Urinary bladder (tissue), 4 donors: Measurements from ENCODE around the gene TRIOBP. TPM values are rescaled to one million over a fixed set of nuclear protein-coding genes. Genes with fewer than 3 reads are reported as not detected.
A peak's percentile ranks its signal among the peaks of the same experiment; 100 is the strongest.

Experiments
- DNase-seq: peaks from one replicate; pipeline ENCODE4 v3.0.0-alpha.2; 2015; ENCODE audit errors: extremely low spot score
- H3K27ac ChIP-seq: one replicate; pipeline ENCODE4 v1.5.1; 2013; ENCODE audit warnings: low read depth, mild to moderate bottlenecking, moderate library complexity
- H3K36me3 ChIP-seq: one replicate; pipeline ENCODE4 v1.6.1; 2013; ENCODE audit warnings: mild to moderate bottlenecking, moderate library complexity; ENCODE audit not compliant: insufficient read depth
- H3K4me1 ChIP-seq: one replicate; pipeline ENCODE4 v1.6.1; 2013; ENCODE audit warnings: mild to moderate bottlenecking, moderate library complexity; ENCODE audit not compliant: insufficient read depth
- H3K4me3 ChIP-seq: one replicate; pipeline ENCODE4 v1.5.1; 2013; ENCODE audit warnings: low read depth, low read length
- WGBS: extraction: QIAGEN DNeasy Blood & Tissue Kit; methylation state at CpG from one replicate; pipeline ENCODE4 v1.1.7; 2013; 5-methylcytosine and 5-hydroxymethylcytosine counted together
- polyA plus RNA-seq: library from polyadenylated mRNA; stranded (reverse); fragments of 200-250 nt; gene quantifications from one replicate; pipeline ENCODE4 v1.2.3, GENCODE V29; 2013
- total RNA-seq: library from RNA; depleted of rRNA; stranded (reverse); fragments of >200 nt; gene quantifications from one replicate; pipeline ENCODE4 v1.2.3, GENCODE V29; 2014
- donor health status: healthy with polysubstance abuse.
- donor health status: healthy.

TRIOBP gene
- total and polyA plus RNA-seq, 2 donors: 64.2 to 140 TPM

DNA sequence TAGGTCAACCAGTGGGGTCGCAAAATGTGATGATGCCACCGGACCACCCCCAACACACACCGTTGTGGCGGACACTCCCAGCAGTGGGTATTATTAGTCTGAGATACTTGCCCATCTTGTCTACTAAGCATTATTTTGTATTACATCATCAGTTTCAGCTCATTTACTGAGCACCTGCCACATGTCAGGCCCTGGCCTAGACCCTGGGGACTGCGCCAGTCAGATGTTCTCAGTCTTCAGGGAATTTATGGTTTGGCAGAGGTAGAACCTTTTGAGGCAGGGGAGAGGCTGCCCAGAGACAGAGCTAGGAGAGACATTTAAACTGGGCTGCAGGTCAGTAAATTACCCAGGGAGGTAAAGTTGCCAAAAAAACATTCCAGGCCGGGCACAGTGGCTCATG, 67.8 kb downstream of the TRIOBP start:
- H3K36me3 ChIP-seq: no peaks in the 10 kb centered on the region
- WGBS: 69% methylated on average over 6 of the region's 6 CpGs
- H3K4me3 ChIP-seq: no peak overlapping the region
- DNase-seq: no peak
- H3K27ac ChIP-seq: no peak overlapping the region
- no peaks in the 10 kb centered on the region for H3K4me1 ChIP-seq

- WGBS: 87% methylated on average over 13 of the region's 13 CpGs
- no peaks in the 10 kb centered on the region for H3K36me3 ChIP-seq
- DNase-seq: no peak
- no peak overlapping the region for H3K4me3 ChIP-seq
- H3K27ac ChIP-seq: no peak overlapping the region
- H3K4me1 ChIP-seq: no peaks in the 10 kb centered on the region
These were observed 68.7 kb downstream of the TRIOBP start for GRCh38 chr22:37765498-37765897.

GRCh38 chr22:37765953-37766576, 69.2 kb downstream of the TRIOBP start:
- Histone ChIP-seq H3K4me1 (no peaks in the 10 kb centered on the region), H3K27ac (no peak overlapping the region), H3K36me3 (no peaks in the 10 kb centered on the region), H3K4me3 (no peak overlapping the region)
- no peak for DNase-seq
- 90% methylated on average over 8 of the region's 8 CpGs for WGBS

- H3K27ac ChIP-seq: no peak overlapping the region
- no peaks in the 10 kb centered on the region for H3K4me1 ChIP-seq
- WGBS: 92% methylated on average over 3 of the region's 3 CpGs
- no peaks in the 10 kb centered on the region for H3K36me3 ChIP-seq
- no peak for DNase-seq
- H3K4me3 ChIP-seq: no peak overlapping the region
These were observed 71.4 kb downstream of the TRIOBP start for GRCh38 chr22:37768273-37768672.

- H3K4me3 ChIP-seq: no peak overlapping the region
- H3K4me1 ChIP-seq: no peaks in the 10 kb centered on the region
- H3K36me3 ChIP-seq: no peaks in the 10 kb centered on the region
- no peak for DNase-seq
- 94% methylated on average over 24 of the region's 24 CpGs for WGBS
- no peak overlapping the region for H3K27ac ChIP-seq
These were observed 72.2 kb downstream of the TRIOBP start for GRCh38 chr22:37769056-37769455.

DNA sequence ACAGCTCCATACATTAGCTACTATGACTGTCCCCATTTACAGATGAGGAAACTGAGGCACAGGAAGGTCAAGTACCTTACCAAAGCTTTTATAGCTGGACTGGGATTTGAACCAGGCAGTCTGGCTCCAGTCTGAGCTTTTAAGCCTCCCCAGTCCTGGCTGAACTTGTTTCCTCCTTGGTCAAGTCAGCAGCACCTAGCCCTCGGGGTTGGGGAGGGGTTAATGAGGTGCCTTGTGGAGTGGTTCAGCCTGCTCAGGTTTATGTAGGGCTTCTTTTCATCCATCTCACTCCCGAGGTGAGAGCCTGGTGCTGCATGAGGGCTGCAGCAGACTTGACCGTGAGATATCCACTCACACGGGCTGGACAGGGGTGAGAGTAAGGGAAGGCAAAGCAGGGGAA, 74.2 kb downstream of the TRIOBP start:
- DNase-seq: no peak
- H3K36me3 ChIP-seq: no peaks in the 10 kb centered on the region
- 53% methylated on average over 4 of the region's 4 CpGs for WGBS
- no peaks in the 10 kb centered on the region for H3K4me1 ChIP-seq
- no peak overlapping the region for H3K27ac ChIP-seq
- no peak overlapping the region for H3K4me3 ChIP-seq

DNA sequence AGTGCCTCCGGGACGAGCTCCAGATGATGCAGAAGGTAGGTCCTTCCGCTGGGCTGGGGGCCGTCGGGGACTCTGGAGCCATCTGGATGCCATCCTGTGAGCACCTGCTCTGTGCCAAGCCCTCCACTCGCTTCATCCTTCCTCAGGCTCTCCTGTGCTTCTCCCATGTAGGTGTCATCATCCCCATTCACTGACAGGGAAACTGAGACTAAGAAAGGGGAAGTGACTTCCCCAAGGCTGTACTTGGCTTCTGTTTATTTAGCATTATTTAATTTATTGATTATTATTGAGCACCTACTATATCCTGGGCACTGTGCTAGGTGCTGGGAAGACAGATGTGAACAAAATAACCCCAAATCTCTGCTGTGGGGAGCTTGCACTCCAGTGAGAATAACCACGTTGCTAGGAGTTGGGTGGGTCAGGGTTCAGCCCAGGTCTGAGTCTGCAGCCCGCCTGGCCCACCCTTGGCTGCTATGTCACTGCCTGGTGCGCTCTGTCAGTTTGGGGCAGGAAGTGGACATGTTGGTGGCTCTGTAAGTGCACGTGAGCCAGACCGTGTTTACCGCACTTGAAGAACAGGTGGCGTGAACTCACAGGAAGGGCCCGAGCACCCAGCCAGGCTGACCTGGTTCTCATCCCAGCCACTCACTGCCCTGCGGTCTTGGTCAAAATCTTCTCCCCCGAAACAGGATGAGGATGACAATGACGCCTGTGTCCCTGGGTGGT, 75.0 kb downstream of the TRIOBP start:
- WGBS: 89% methylated on average over 17 of the region's 17 CpGs
- H3K27ac ChIP-seq: no peak overlapping the region
- DNase-seq: no peak
- no peaks in the 10 kb centered on the region for H3K36me3 ChIP-seq
- H3K4me1 ChIP-seq: no peaks in the 10 kb centered on the region
- H3K4me3 ChIP-seq: no peak overlapping the region

DNA sequence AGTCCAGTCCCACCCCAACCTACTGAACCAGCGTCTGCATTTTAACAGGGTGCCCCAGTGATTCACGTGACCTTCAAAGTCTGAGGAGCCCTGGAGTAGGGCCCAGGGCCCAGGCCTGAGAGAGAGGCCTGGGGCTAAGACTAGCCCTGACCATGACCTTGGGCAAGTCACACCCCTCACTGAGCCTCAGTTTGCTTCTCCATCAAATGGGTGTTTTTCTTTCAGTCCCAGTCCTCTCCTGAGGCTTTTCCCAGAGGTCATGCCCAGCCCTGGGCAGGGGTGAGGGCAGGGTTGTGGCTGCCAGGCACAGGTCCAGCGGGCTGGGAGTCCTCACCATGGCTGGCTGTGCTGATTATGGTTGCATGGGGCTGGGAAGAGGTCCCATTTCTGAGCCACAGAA, 77.9 kb downstream of the TRIOBP start:
- Histone ChIP-seq H3K27ac (no peak overlapping the region), H3K36me3 (no peaks in the 10 kb centered on the region)
- no peak for DNase-seq

DNA sequence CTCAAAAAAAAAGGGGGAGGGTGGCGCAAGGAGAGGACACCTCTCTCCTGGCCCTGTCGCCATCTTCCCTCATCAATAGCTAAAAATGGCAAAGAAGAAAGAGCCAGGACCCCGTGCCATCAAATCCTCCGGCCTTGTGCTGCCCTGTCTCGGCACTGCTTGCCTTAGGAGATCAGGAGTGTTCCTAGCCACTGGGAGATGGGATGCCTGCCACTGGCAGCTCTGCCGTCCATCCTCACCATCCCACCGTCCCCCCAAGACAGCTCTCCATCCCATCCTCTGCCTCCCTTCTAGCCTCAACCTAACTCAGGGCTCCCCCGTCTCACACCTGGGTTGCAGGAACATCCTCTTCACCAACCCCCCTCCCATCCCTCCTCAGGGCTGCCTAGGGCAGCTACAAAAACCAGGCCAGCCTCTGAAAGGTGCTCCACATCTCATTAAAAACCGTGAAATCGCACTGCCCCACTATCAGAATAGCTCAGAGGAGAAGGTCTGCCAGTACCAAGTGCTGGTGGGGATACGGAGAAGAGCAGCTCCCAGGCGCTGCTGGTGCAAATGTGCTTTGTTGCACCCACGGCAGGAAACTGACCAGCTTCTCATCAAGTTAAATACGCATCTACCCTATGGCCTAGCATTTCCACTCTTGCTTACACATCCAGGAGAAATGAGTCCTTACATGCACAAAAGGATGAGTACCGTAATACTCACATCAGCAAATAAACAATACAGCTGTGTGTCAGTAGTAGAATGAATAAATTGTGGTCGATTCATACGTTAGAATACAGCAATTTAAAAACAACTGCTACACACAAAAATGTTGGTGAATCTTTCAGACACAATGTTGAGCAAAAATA, 79.2 kb downstream of the TRIOBP start:
- Histone ChIP-seq H3K4me1 (no peaks in the 10 kb centered on the region), H3K27ac (peak overlapping the region; percentile 46), H3K36me3 (no peaks in the 10 kb centered on the region), H3K4me3 (no peak overlapping the region)
- WGBS: 70% methylated on average over 17 of the region's 17 CpGs
- DNase-seq: no peak

More for the DNA sequence above, 77.9 kb downstream of the TRIOBP start:
- Histone ChIP-seq H3K4me3 (no peak overlapping the region), H3K4me1 (no peaks in the 10 kb centered on the region)
- 79% methylated on average over 3 of the region's 3 CpGs for WGBS

- DNase-seq: no peak
- Histone ChIP-seq H3K4me1 (no peaks in the 10 kb centered on the region), H3K27ac (peak overlapping the region; percentile 46), H3K36me3 (no peaks in the 10 kb centered on the region), H3K4me3 (no peak overlapping the region)
- WGBS: 70% methylated on average over 10 of the region's 10 CpGs
These were observed 79.8 kb downstream of the TRIOBP start for GRCh38 chr22:37776639-37777005.

DNA sequence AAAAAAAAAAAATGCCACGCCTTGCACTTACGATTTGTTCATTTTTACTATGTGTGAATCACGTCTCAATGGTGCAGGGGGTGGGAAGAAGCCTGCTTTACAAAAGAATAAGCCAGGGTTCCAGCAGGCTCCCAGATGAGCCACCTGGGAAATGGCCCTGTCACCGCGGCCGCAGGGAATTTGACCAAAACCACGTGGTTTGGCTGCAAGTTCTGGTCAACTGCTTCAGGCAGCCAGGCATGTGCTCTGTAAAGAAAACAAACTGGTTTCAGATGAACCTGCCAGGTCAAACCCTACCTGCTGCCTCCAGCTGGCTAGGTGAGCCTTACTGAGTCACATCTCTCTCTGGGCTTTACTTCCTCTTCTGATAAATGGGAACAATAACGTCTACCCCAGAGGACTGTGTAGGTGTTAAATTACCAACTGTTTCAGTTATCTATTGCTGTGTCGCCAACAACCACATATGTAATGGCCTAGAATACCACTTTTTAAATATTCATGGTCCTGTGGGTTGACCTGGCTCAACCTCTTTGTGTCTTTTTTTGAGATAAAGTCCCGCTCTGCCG, 80.4 kb downstream of the TRIOBP start:
- Histone ChIP-seq H3K4me3 (no peak overlapping the region), H3K27ac (no peak overlapping the region)

DNA sequence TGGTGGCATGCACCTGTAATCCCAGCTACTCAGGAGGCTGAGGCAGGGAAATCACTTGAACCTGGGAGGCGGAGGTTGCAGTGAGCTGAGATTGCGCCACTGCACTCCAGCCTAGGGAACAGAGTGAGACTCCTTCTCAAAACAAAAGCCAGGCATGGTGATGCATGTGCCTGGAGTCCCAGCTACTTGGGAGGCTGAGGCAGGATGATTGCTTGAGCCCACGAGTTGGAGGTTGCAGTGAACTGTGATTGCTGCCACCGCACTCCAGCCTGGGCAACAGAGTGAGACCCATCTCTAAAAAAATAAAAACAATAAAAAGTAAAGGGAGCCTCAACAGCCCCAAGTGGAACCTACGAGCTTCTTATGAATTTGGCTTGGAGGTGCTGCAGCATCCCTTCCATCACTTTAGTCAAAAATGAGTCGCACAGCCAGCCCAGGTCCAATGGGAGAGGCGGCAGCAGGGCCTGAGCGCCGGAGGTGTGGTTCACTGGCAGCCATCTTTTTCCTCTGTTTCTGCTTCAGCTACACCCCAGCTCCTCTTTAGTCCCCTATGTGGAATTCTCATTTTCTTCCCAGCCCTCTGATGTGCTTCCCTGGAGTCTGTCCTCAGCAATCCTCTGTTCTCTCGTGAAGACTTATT, 81.6 kb downstream of the TRIOBP start:
- no peaks in the 10 kb centered on the region for H3K36me3 ChIP-seq
- H3K27ac ChIP-seq: no peak overlapping the region
- WGBS: 86% methylated on average over 10 of the region's 10 CpGs

More for the DNA sequence above, 80.4 kb downstream of the TRIOBP start:
- Histone ChIP-seq H3K36me3 (no peaks in the 10 kb centered on the region), H3K4me1 (no peaks in the 10 kb centered on the region)
- 33% methylated on average over 11 of the region's 11 CpGs for WGBS
- no peak for DNase-seq

GRCh38 chr22:37781434-37782059, 84.7 kb downstream of the TRIOBP start:
- Histone ChIP-seq H3K4me3 (no peak overlapping the region), H3K36me3 (no peaks in the 10 kb centered on the region), H3K27ac (no peak overlapping the region), H3K4me1 (no peaks in the 10 kb centered on the region)
- WGBS: 51% methylated on average over 13 of the region's 13 CpGs
- DNase-seq: no peak

More for the DNA sequence above, 81.6 kb downstream of the TRIOBP start:
- H3K4me3 ChIP-seq: no peak overlapping the region
- H3K4me1 ChIP-seq: no peaks in the 10 kb centered on the region
- no peak for DNase-seq
